22Rv1 (cell line): ENCODE measurements around the gene NRF1.

Source experiments
- CTCF ChIP-seq: fragments of 450-650 bp; IDR thresholded peaks from 2 replicates; pipeline ENCODE4 v1.5.1; 2017; ENCODE audit warnings: mild to moderate bottlenecking
- ZFX ChIP-seq: fragments of 450-650 bp; IDR thresholded peaks from 2 replicates; pipeline ENCODE4 v1.6.1; 2017; ENCODE audit warnings: antibody characterized with exemption, borderline replicate concordance

DNA sequence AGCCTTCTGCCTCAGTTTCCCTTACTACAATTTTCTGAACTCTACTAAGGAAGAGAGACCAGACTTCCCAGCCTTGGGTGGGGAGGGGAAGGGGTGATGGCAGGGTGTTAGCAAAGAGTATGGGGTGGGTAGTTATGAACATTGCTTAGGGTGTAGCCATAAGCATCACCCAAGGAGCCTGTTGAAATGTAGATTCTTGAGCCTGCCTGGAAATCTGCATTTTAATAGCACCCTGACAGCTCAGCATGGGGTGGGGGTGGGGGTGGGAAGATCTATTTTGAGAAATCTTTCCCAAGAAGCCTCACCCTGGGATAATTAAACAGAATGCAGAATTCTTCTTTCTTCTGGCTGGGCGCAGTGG lies 164.8 kb downstream of the NRF1 start:
- TF ChIP-seq CTCF (no peak), ZFX (no peak)
